HG02623 (cell line): Measurements from ENCODE around the gene PDK1.
A peak's percentile ranks its signal among the peaks of the same experiment; 100 is the strongest.
"Not testable (repeated sequence)": the region's sequence is repeated elsewhere in the genome, so short reads cannot be mapped to it uniquely, and the experiment has no call there.

Source experiments
- ATAC-seq: cut with Tn5 transposase; IDR thresholded peaks from one replicate; pipeline ENCODE4 v1.9.1; 2021; ENCODE audit warnings: moderate library complexity; ENCODE audit not compliant: unreplicated experiment

PDK1 gene

DNA sequence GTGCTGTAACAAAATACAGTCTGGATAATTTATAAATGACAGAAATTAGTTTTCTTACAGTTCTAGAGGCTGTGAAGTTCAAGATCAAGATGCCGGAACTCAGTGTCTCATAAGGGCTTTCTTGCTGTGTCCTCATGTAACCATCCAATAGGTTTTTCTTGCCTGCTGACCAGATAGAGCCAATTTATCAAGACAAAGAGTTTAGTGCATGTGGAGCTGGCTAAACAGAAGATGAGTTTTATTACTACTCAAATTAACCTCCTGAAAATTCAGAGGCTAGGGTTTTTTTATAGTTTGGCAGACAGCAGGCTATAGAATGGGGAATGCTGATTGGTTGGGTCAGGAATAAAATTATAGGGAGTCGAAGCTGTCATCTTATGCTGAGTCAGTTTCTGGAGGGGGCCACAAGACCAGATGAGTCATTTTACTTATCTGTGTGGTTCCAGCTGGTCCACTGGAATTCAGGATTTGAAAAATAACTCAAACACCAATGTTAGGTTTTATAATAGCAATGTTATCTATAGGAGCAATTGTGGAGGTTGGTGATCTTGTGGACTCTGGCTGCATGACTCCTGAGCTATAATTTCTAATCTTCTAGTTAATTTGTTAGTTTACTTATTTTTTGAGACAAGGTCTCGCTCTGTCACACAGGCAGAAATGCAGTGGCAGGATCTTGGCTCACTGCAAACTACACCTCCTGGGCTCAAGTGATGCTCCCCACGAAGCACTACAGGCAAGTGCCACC lies 3.2 kb upstream of the PDK1 start:
- no peak for ATAC-seq

DNA sequence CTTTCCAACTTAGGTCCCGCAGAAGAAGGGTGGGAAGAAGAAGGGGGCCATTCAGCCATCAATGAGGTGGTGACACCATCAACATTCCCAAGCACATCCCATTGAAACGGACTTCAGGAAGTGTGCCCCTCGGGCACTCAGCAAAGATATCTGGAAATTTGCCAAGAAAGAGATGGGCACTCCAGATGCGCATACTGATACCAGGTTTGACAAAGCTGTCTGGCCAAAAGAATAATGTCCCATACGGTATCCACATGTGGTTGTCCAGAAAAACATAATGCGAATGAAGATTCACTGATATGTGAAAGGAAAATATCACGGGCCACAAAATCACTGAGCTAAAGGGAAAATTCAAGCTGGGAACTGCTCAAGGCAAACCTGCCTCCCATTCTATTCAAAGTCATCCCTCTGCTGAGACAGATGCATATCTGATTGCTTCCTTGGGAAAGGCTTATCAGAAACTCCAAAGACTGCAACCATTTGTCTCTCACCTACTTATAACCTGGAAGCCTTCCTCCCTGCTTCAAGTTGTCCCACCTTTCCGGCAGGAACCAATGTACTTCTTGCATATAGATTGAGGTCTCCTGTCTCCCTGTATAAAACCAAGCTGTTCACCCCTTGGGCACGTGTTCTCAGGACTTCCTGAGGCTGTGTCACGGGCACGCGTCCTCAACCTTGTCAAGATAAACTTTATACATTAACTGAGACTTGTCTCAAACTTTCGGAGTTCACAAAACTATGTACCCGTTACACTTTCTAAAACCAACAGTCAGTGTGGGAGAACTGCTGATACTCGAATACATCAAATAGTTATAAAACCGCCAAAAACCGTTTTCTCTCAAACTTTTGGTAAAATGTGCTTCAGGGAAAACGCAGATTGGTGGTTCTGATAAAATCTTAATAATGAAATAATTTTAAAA lies 1.3 kb upstream of the PDK1 start:
- ATAC-seq, result no peak

DNA sequence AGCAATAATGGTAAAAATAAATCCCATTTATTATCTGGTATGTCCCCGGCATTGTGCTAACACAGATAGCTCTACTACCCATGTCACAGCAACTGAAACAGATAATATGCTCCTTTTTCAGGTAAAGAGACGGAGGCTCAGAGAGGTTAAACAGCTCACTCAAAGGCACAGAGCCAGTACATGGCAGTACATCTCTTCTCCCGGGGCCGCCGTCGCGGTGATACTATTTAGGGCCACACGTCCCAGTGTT lies 693 bp upstream of the PDK1 start:
- no peak for ATAC-seq

DNA sequence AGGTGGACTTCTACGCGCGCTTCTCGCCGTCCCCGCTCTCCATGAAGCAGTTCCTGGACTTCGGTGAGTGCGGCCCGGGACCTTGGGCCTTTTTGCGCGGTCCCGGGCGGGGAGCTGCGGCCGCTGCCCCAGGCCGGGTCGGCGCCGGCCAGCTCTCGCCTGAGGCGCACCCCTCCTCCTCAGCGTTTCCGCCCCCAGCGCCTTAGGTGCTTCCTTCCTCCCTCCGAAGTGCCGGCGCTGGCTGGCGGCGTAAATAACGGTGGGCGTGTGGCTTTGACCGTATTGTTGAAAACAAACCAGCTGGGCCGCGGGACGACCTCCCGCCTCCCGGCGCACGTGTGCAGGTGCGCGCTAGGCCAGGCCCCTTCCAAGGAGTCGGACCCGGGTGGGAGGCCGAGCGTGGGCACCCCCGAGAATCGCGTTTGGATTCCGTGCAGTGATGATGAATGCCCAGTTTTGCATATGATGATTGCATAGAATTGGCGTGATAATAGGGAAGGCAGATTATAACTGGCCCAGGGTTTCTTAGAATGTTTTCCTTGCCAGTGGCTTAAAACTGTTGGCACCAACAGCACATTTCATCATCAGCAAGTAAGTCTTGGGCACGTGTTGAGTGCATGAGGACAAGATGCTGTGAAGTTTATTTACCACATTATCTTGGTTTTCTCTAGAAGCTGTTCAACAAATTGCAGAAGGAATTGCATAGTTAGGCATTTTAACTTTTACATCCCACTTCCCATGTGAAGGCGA lies 569 bp downstream of the PDK1 start:
- ATAC-seq, result peak; percentile 56

DNA sequence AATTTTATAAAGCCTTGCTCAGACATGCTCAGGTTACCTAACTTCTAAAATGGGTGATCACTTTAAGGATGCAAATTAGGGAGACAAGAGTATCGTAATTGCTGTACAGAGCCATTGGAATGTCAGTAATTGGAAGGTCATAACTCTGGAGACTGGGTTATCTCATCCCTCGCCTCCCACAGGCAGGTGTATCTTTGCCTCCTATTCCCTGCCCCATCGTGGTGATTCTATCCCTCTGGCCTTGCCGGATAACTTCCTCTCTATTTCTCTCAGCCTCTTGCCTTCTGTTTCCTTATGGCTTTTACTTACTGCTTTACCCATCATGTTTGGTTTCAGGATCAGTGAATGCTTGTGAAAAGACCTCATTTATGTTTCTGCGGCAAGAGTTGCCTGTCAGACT lies 2.5 kb downstream of the PDK1 start:
- no peak for ATAC-seq

DNA sequence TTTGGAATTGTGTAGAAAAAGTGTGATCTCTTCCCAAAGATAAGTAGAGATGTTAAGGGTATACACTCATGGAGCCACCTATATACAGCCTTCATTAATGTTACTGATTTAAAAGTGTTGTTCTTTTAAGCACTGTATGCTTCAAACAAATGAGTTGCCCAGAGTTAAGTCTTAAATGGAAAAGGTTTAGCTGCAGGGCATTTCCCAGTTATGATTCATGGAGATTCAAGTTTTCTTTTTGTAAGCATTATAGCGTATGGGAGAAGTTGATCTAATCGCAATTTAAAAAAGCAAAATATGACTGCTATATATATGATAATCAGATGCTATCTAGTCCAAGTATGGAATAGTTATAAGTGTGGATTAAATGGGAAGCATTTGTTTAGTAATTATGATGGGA lies 4.8 kb downstream of the PDK1 start:
- ATAC-seq, result no peak

DNA sequence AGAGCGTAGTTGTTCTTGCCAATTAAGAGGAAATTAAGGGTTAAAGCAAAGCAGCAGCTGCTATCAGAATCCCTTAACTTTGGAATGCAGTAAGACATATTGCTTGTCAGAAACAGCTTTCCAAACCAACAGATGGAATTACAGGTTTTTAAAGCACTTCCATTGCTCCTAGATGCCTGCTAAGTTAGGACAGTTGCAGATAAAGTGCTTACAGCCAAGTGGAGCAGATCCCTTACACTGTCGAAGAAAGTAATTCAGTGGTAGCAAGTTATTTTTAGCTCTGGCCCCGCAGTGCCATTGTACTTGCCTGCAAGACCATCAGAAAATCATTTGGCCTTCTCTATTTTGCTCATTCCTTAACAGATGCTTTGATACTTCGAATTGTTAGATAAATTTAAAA lies 5.4 kb downstream of the PDK1 start:
- ATAC-seq, result no peak

DNA sequence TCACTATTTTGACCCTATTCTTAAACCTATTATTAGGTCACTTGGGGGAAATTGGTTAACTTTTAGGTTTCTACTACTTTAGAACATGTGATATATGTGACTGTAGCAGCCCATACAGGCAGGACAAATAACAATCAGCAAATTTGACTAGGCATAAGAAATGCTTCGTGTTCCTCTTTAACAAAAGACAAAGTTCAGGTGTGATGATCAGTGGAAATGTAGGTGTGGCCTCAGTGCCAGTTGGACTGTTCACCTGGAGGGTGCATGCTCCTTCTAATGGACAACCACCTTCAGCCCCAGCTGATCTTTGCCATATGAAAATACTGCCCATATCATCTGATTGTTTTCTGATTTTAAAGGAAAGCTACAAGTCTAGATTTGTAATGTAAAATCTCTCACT lies 6.4 kb downstream of the PDK1 start:
- ATAC-seq, result no peak

DNA sequence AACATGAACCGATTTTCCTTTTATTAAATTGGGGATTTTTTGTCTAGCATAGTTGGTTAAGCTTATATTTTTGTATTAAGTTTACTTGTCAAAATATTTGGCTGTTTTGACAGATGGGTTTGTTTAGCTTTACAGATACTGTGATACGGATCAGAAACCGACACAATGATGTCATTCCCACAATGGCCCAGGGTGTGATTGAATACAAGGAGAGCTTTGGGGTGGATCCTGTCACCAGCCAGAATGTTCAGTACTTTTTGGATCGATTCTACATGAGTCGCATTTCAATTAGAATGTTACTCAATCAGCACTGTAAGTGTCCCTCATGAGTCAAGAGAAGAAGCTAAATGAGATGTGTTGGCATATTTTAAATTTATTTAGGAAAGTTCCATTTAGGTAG lies 8.5 kb downstream of the PDK1 start:
- ATAC-seq, result no peak

DNA sequence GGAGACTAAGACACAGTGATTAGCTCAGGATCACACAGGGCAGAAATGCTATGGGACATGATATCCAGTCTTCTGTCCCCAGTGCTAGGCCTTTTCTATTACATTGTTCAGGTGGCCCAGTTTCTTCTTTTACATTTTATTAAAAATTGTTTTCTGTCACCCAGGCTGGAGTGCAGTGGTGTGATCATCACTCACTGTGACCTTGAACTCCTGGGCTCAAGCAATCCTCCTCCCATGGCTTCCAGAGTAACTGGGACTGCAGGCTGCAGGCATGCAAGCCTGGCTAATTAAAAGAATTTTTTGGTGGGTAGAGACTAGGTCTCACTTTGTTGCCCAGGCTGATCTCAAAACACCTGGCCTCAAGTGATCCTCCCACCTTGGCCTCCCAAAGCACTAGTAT lies 15.4 kb downstream of the PDK1 start:
- ATAC-seq, result no peak

DNA sequence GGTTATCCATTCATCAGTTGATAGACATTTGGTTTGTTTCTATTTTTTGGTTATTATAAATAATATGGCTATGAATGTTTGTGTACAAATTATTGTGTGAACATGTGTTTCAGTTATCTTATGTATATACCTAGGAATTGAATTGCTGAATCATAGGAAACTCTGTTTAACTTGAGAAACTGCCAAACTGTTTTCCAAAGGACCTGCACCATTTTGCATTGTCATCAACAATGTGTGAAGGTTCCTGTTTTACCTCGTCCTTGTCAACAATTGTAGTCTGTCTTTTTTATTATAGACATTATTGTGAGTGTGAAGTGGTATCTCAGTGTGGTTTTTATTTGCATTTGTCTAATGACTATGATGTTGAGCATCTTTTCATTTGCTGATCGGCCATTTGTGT lies 17.1 kb downstream of the PDK1 start:
- ATAC-seq, result no peak

DNA sequence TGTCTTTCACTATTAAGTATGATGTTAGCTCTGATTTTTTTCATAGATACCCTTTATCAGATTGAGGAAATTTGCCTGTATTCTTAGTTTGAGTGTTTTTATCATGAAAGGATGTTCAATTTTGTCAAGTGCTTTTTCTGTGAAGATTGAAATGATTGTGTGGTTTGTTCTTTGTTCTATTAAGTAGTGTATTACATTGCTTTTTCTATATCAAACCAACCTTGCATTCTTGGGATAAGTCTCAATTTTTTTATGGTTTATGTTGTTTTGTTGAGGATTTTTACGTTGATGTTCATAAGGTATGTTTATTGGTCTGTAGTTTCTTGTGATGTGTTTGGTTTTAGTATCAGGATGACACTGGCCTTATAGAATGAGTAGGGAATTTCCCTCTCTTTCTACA lies 19.1 kb downstream of the PDK1 start:
- ATAC-seq, result no peak

DNA sequence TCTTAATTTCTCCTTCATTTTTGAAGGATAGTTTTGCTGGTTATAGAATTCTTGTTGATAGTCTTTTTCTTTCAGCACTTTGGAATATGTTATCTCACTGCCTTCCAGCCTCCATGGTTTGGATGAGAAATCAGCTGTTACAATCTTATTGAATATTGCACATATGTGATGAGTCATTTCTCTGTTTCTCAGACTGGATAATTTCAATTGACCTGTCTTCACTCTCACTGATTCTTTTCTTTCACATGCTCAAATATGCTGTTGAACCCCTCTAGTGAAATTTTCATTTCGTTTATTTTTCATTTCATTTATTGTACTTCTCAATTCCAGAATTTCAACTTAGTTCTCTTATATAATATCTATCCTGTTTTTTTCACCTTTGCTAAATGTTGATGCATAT lies 22.2 kb downstream of the PDK1 start:
- ATAC-seq, result no peak

DNA sequence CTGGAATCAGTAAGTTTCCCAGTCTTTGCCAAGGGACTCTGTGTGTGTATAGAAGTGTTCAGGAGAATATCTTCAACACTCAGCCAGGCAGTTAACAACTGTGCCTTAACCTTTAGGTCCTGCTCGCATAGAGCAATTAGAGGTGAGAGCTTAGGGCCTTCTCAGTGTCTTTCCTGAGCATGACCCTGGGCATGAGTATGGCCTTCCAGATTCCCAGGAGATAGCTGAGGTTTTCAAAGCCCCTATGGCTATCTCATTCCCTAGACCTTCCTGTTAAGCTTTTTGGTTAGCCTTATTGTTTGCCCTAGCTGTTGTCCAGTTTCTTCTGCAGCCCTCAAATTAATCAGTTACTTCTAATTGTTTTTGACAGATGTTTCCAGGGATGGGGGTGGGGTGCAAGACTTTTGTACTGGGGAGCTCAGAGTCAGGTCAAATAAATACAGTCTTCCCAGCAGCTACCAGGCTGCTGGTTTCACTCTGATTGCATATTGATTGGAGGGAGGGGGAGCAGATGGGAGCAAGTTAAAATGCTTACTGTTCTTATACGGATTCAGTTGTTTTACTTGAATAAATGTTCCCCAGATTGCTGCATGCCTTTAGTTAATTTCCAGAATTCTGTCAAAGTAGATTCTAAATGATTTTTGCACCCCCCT lies 23.1 kb downstream of the PDK1 start:
- ATAC-seq, result no peak

DNA sequence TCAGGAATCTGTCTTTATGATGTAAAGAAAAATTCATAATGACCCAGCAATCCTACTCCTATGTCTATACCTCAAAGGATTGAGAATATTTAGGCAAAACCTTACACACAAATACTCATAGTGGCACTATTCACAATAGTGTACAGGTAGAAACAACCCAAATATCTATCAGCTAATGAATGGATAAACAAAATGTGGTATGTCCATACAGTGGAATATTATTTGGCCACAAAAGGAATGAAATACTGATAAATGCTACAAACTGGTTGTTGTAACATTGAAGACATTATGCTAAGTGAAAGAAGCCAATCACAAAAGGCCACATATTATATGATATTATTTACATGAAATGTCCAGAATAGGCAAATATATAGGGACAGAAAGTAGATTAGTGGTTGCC lies 24.7 kb downstream of the PDK1 start:
- no peak for ATAC-seq

DNA sequence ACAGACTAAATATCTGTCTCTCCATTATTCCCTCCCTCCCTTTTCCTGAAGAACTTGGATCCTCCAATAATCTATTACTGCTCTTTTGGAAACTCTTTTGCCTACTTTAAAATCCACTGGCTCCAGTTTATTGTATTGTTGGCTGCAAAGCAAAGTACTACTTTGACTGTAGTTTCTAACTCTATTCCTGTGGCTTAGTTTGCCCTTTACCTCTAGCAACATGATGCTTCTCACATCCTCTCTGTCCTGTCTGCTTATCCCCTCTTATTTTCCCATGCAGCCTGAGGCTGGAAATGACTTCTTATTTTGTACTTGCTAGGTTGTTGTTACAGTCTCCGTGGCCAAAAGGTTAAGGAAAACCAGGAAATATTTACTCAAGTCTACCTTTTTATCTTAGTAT lies 26.8 kb downstream of the PDK1 start:
- ATAC-seq, result no peak

DNA sequence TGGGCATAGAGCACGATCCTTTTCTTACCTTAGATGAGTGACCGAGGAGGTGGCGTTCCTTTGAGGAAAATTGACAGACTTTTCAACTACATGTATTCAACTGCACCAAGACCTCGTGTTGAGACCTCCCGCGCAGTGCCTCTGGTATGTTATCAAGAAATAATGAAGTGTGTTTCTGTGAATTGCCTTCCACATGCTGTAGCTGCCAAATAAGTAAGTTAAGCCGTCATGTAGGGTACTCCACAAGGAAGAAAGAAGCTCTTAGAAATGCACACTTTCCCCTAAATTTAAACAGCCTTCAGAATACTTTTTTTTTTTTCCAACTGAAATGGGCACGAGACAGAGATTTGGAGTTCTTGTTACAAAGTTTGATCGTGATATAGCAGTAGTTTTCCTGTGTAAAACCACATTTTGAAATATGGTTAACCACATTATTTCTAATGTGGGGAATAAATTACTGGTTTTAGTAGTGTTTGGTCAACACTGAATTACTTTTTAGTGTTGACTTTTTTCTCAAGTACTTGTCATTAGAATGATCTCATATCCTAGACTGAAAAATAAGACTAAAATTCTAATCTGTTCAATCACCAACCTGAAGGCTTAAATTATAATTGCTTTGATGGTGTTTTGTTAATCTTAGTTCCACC lies 30.5 kb downstream of the PDK1 start:
- no peak for ATAC-seq

DNA sequence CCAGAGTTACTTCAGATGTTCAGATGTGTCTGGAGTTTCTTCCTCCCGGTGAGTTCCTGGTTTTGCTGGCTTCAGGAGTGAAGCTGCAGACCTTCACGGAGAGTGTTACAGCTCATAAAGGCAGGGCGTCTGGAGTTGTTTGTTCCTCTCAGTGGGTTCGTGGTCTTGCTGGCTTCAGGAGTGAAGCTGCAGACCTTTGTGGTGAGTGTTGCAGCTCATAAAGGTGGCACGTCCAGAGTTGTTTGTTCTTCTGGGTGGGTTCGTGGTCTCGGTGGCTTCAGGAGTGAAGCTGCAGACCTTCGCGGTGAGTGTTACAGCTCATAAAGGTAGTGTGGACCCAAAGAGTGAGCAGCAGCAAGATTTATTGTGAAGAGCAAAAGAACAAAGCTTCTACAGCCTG lies 31.3 kb downstream of the PDK1 start:
- ATAC-seq, result not testable (repeated sequence)

DNA sequence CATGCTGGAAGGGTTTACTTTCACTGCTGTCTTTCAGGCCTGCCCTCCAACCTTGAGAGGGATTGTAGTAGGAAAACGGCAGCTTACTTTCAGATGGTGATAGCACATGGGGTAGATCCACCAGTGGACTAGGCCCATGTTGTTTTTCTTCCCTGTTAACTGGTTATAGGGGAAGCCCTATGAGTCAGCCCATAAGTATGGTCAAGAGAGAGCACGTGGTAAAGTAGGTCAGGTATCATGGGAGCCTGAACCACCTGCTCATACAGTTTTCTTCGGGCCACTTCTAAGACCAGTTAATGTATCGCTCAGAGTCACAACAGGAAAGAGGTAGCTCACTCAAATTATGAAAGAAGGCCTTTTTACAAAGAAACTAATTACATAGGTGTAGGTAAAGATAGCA lies 33.0 kb downstream of the PDK1 start:
- no peak for ATAC-seq

DNA sequence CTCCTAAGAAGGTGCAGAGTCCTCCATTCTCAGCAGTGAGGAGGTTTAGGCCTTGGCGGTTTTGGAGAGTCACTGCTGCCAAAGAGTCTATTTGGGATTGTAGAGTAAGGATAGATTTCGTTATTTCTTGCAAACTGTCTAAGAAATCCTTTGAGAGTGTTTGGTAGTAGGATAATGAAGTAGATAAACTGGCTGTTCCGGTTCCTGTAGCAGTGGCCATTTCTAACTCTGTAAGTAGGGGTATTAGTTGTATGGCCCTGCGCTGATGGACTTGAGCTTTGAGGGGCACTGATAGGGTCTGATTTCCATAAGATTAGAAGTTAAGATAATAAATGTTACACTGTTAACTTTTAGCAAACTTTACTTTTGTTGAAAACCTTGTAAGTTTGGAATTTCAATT lies 35.5 kb downstream of the PDK1 start:
- not testable (repeated sequence) for ATAC-seq

DNA sequence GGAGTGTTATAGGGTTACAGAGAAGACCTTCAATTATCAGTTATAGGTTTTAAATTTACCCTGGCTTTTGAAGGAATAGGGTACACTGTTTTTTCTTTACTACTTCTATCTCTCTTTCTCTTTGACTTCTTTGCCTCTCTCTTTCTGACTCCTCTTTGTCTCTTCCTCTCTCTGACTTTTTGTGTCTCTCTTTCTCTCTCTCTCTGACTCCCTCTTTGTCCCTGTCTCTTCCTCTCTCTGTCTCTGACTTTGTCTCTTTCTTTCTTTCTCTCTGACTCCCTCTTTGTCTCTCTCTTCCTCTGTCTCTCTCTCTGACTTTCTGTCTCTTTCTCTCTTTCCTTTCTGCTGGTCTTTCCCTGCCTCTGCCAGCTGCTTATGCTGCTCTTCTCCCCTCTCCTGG lies 36.3 kb downstream of the PDK1 start:
- not testable (repeated sequence) for ATAC-seq
